DMS 273 (cell line): ENCODE data around the gene IGF1R.

ENCODE experiments used
- DNase-seq: peaks from one replicate; lab custom pipeline; 2025; ENCODE audit not compliant: unreplicated experiment; lab: John Stamatoyannopoulos, UW

Gene IGF1R

DNA sequence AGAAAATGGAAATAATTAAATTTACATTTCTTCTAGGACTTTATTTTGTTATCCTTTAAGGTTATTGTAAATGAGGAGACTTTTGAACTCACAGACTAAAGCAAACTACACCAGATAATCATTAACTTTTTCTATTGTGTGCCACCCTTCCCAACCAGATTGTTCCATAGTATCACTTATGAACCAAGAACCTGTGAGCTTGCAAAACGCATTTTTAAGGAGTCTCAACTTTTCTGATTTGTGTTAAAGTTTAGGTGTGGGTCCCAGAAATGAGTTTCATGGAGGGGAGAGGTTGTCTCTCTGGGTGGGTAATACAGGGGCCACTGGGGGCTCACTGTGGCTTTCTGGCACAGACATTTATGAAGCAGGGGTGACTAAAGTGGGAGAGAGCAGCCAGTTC lies 75.7 kb downstream of the IGF1R start:
- no peak for DNase-seq

DNA sequence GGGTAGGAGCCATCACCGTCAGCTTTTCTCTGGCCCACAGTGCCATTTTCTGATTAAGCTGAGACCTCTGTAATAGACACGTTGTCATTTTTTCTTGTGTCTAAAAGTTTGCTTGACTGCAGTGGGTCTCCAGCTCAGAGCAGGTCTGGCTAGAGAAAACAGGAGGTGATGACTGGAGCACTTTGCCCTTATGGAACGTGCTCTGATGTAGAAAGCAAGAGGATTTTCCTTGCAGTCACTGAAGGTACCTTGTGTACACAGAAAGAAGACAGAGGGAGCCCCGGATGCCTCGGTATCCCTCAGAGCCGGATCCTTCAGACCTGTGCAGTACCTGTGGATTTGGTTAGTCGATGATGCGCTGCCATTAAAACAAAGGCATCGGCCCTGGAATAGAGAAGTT lies 76.2 kb downstream of the IGF1R start:
- no peak for DNase-seq

DNA sequence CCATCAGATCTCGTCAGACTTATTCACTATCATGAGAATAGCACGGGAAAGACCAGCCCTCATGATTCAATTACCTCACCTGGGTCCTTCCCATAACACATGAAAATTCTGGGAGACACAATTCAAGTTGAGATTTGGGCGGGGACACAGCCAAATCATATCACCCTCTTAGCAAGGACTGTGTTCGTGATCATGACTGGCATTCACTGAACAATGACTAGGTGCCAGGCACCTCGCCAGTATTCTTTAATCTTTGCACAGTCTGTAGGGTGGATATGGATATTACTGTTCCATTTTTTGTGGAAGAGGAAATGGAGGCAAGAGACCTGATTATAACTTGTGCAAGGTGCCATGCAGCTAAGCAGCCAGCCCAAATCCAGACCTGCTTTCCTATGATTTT lies 77.5 kb downstream of the IGF1R start:
- no peak for DNase-seq

DNA sequence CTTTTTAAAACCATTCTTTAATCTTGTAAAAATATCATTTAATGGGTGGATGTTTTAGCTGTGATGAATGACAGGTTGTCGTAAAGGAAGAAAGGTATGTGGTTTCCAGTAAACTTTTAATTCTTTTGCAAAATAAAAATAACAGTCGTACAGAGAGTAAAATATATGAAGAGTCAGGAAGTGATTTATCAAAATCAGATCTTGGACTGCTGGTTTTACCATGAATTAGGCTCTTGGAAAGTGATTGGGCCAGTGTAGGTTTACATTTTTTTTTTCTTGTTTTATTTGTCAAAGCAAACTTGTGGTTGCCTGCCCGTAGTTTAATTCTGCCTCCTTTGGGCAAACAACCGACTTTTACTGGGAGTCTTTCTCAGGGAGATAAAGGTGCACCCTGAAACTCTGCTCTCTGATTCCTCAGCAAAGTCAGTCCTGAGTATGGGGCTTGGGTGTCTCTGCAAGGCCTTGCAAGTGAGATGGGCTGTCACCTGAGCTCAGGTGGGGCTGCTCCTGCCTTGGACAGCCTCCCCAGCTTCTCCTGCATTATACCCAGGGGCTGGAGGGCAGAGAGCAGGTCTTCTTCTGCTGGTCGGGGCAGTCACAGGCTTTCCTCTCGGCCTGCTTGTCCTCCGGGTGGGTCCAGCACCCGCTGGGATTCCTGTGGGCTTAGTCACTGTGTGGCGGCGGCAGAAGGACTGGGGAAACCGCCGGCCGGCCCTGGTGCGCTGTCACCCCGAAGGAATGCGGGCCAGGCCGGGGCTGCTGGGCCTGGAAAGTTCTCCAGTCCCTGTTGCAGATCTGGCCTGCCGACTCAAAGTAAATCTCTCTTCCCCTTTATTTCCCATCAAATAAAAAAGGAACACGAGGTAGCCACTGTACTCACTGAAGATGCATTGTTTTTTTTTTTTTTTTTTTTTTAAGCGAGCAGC lies 79.0 kb downstream of the IGF1R start:
- peak; percentile 3 for DNase-seq

DNA sequence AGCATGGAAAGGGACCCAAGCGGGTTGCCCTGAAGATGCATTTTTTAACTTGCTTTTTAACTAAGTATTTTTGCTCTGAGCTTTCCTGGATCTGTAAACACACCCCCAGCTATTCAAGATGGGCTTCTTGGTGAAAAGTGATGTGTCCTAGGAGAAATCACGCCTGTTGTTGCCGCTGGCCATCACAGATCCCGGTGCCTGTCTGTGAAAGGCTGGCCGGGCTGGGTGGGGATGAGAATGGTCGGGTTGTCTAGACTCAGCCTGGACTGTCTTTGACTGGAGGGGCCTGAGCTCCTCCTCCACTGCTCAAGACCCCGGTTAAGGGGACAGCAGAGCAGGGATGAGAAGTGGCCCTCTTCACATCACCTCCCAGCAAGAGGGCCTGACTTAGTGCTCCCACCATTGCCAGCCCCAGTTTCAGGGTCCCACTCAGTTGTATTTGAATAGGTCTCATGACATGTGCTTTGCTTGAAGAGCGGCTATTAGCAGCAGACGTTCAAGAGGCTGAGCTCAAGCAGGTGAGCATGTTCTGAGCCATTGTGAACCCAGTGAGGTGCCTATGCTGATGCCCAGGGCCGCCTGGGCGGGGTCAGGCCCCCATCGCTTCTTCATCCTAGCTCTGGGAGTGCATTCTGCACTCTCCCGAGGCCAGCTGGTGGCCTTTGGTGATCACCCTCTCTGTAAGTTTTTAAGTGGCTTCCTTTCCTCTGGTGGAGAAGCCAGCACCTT lies 79.9 kb downstream of the IGF1R start:
- no peak for DNase-seq

DNA sequence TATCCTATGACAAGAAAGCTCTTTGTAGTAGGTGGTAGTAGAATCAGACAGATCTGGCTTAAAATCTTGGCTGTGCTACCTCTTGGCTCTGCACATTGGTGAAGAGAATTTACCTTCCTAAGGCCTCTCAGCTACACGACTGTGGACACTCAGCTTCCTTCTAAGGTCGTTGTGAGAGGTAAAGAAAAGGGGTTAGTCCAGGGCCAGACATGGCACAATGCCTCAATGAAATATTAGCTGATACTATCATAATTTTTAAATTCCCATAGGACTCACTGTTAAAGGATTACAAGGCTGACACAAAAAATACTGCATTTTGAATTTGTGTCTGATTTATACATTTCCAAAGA lies 80.4 kb downstream of the IGF1R start:
- DNase-seq: no peak

DNA sequence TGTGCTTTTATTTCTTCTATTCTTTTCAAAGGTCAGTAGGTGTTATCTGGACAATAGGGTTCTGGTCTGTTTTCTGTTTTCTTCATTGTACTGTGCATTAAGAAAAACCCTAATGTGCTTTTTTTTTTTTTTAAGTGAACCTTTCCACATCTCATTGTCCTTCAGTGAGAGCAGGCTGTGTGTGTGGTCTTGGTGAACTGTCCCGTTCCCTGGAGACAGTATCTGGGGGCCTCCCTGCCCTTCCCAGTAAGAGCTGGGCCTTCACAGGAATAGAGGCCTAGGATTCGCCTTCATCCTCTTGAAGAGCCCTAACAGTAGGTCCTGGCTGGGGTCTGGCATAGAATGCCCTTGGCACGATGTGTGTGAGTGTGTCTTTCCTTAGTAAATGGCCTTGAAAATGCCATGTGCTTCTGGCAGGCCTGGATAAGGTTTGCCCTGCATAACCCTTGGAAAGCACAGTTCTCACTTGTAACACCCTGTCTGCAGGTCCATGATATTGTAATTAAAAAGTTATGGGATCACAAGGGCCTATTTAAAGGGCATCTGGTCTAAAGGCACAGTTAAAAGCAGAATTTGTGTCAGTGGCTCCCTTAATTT lies 81.2 kb downstream of the IGF1R start:
- no peak for DNase-seq

DNA sequence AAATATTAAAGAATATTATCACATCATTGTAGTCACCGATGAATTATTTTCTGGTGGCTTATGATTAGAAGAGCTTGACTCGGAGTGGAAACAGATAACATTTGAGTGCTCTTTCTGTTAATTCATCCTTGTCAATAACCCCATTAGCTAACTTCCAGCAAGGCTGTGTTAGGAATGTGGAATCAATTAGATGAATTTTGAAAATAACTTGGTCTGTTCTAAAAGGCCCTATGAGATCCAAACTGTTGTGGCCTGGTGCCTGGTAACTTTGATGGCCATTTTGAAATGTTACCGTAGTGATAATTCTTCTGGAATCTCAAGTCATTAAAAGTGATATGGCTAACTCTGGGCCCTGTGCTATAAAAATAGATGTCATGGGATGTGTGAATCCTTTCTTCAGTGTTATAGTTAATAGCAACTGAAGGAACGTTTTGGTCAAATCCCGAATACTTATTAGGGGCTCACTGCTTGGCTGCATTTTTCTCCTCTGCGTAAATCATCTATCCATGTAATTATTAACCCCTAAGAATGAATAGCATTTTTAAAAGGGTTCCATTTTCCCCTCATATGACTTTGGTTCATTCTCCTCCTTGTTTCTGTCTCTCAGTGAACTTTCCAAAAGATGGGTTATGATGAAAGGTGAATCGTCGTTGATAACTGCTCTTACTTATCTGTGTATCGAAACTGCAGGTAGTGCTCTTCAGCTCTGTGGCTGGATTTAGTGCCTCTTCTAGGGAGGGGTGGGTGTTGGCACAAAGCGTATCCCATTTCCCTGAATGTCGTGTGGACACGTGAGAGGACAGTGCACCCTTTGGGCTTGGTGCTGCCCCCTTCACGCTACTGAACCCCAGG lies 82.7 kb downstream of the IGF1R start:
- DNase-seq: no peak

DNA sequence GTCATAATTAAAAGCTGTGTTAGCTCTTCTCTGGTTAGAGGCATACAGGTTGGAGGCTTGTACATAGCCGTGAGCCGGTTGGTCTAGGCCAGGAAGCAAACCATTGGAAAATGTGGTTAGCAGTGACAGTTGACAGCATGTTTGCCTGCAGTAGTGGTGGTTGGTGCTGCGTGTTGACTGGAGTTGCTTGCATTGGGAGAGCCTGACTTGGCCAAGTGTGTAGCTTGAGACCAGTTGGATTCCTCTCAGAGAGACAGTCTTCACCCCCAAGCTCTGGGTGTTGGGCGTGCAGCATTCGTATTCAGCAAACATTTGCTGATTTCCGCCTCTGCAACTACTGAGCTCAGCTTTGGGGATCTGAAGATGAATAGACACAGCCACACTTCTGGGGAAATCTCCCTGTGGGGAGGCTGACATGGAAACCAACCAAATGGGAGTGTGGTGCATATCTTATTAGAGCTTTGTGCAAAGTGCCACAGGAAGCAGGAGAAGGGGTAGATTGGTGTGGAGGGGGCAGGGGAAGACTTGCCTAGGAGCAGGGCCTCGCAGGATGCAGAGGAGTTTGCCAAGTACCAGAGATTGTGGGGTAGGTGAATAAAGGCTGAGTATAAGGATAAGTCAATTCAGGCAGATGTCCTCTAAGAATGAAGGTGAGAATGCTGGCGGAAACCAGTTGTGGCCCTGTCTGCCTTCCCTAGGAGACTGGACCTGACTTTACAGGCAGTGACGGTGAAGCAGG lies 83.5 kb downstream of the IGF1R start:
- no peak for DNase-seq

DNA sequence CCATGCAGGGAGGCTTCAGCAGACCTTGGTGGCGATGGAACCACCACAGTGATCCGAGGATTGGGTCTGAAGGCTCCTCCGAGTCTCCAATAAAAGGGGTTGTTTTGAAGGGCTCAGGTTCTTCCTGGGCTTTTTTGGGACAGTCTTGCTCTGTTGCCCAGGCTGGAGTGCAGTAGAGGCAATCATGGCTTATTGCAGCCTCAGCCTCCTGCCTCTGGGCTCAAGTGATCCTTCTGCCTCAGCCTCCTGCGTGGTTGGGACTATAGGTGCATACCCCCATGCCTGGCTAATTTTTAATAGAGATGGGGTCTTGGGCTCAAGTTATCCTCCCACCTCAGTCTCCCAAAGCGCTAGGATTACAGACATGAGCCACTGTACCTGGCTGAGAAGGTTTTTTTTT lies 84.8 kb downstream of the IGF1R start:
- DNase-seq: no peak

DNA sequence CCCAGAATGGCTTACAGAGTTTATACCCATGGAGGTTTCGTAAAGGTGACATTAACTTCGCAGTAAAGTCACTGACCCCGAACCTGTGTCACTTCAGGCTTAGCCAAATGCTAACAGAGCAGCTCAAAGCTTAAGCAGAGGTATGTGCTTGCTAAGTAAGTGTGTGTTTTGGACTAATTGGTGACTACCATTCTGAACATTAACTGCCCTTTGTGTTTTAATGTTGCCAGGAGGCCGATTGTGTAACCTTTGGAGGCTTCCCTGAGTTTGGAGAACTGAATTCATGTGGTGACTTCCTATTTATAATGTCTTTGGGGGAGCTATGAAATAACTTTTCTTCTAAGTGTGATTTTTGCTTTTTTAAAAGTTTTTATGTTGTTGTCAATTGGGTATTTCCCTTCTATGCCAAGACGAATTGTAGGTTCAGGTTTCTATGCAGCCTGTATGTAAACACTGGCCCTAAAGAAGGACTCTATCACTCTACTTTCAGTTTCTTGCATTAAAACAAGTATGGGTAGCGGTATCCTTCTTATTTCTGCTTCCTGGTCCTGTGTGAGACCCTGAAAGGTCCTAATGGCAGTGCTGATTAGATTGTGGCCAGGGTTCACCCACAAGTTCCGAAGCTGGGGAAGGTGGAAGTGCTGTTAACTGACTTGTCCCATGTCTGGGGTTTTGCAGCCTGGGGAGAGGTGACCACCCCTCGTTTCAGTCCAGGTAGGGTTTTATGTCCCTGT lies 86.3 kb downstream of the IGF1R start:
- no peak for DNase-seq

DNA sequence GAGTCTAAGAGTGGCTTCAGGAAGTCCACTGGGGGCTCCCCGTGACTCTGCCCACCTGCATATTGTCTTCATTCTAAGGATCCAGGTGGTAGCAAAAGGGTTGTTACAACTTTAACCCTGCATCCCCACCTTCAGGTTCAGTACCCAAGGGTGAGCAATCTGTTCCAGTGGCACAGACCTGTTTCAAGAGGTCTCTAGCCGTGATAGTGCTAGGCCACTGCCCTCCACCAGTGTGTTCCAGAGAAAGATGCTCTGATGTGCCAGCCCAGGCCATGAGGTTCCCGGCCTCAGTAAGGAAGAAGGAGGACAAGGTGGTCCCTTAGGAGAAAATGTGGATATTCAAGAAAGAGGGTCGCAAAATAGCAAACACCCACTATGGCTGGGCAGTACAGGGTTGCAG lies 87.0 kb downstream of the IGF1R start:
- DNase-seq: no peak

DNA sequence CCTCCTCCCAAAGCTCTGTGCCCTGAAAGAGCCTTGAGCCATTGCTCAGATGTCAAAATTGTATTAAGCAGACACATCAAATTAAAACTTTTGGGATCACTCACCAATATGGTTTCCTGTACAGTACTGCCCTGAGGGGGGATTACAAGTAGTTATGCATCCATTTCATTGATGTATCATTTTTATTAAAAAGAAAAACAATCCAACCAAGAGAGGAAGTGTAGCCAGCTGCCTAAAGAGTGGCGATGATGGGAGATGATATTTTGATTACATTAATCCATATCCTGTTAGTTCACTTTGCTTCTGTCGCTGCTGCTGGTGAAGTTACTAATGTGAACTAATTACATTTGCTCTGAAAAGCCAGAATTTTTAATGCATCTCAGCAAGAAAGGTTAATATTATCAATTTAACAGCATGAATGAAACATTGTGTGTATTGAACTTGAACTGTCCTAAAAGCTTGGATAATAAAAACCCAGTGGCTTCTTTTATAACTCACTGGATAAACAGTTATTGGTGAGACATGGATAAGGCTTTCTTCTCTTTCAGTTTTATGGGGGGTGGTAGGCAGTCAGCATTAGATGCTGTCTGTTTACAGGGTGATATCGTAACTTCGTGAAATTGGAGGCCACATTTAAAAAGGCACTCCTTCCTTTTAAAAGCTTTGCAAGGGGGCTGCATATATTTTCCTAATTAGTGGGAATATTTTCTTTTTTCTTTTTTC lies 87.7 kb downstream of the IGF1R start:
- no peak for DNase-seq

DNA sequence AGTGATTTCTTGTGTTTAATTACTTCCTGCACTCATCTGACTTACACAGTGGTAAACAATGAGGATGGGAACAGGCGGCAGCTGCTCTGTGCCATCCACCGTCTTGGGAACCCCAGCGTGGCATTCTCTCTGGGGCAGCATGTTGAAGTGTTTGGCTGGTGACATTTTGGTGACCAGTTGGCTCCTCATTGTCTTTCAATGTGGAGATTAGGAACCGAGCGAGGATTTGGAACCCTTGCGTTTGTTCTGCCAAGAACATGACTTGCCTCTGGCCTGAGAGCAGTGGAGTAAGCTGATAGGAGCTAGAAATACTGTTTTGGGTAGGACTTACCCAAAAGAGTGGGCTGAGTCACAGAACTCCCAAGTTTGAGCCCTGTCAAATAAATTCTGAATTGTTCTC lies 88.8 kb downstream of the IGF1R start:
- DNase-seq: no peak

DNA sequence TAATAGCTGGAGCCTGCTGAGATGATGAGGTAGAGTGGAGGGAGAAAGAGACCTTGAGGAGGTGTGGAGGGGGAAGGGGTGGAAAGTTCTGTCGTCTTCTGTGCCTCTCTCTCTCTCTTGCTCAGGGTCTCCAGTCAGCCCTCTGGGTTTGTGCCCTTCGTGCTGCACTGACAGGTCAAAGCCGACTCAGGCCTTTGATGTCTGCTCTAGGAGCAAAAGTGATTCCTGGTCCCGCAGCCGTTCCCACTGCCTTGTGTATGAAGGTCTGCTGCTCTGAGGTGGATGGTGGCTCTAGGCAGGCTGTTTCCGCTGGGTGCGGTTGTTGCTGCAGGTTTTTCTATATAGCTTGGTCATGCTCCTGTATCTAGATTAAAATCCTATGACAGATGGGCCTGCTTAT lies 89.4 kb downstream of the IGF1R start:
- DNase-seq: no peak

DNA sequence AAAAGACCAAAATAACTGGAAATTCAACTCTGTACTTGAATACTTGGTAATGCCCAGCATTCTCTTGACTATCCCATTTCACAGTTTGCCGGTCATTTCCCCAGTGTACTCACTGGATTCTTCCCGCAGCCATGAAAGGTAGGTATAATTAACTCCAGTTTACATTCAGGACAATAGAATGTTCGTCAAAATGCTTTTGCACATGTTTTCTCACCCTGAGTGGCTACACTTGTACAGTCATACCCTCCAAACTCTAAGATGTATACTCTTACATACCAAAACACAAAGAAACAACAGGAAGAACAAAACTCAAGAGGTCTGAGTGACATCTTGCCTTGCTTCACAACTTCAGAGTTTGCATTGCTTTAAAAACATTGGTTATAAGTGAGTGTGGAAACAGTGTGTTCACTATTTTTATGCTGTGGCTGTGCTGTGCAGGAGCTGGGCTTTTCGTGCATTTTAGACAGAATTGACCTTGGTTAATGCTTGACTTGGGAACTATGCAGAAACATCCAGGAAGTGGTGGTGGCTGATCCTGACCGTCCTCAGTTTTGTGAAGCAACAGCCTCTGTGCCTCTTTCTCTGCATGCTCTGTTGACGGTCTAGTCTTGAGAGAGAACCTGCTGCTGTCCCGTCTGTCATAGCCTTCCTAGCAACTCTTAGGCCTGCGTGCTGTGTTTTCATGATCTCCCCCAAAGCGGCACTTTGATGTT lies 90.5 kb downstream of the IGF1R start:
- no peak for DNase-seq

DNA sequence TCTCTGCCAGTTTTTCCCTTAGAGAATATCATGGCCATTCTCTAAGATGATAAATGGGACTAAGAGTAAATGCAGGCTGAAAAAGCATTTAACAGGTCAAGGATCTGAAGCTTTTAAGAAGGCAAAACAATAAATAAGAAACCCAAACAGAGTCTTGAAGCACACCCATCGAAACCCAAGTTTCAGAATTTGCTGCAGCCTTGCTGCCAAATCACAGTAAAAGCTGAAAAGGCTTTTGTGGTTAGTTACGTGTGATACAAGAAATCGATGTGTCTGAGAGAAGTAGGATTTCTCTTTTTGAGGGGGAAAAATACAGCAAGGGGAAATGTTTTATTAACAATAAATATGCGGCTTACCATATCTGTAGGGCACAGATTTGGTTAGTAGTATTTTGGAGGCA lies 92.0 kb downstream of the IGF1R start:
- DNase-seq: no peak

DNA sequence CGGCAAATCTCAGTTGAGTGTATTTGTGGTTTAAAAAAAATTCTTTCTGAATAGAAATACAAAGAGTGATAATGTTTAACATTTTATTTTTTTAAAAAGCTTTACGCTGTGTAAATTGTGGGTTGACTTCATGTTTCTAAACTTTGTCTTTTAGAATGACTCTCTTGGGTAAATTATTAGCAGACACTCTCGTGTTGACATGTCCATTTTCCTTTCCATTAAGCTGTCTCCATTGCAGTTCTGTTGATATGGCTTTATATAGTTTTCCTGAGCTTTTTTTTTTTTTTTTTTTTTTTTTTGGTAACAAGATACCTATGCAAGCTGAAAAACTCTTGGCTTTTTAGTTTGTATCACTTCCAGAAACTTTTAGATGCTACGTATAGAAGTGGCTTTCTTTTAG lies 92.6 kb downstream of the IGF1R start:
- DNase-seq: no peak

DNA sequence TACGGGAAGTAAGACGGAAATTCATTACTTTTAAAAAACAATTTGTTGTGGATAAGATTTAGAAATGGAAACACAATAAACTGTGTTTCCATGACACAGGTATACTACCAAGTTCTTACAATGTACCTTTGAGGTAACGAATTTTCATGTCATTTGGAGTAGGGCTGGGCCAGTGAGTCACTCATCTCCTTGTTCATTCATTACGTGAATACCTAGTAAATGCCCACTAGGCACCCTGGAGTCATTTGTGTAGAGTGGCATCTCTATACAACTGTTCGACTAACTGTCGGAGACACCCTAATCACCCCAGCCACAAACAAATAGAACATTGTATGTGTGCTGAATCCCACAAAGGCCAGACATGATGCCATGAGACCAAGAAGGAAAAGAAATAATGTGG lies 94.8 kb downstream of the IGF1R start:
- no peak for DNase-seq
